Rectal smooth muscle tissue (tissue), 1 donor: ENCODE data around the gene KLRF1.

Experiments
- H3K27ac ChIP-seq: one replicate; pipeline ENCODE4 v1.7.0; 2013; ENCODE audit warnings: low read depth, low read length, inconsistent platforms
- H3K27me3 ChIP-seq: one replicate; pipeline ENCODE4 v1.7.0; 2013; ENCODE audit warnings: low read length; ENCODE audit not compliant: control insufficient read depth, insufficient read depth
- H3K36me3 ChIP-seq: one replicate; pipeline ENCODE4 v1.7.0; 2013; ENCODE audit warnings: low read length; ENCODE audit not compliant: control insufficient read depth, insufficient read depth
- H3K4me1 ChIP-seq: one replicate; pipeline ENCODE4 v1.7.0; 2013; ENCODE audit warnings: low read length; ENCODE audit not compliant: control insufficient read depth, insufficient read depth
- H3K4me3 ChIP-seq: one replicate; pipeline ENCODE4 v1.7.0; 2013; ENCODE audit warnings: low read length
- H3K9ac ChIP-seq: one replicate; pipeline ENCODE4 v1.7.0; 2013; ENCODE audit warnings: low read length

Gene KLRF1

DNA sequence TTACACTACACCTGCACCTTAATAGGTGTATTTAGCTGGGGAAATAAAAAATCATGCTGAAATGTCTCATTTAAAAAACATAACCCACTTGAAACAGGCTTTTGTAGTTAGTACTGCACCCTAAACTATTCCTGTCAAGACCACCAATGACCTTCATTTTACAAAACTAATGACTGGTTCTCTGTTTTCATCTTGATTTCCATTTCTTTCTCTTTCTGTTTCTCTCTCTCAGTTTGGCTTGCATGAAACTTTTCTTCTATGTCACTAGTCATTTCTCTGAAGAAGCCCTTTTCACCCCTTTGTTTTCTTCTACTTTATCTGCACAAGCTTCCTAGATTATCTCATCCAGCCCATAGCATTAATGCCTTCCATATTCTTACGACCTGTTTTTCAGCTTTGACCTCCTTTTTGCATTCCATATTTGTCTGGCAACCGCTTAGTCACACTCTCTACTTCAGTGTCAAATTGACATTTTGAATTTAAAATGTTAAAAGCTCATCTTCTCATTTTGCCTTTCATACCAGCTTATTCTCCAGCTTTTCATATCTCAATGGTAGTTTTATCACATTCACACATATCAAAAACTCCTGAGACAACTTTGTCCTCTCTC, 32.7 kb upstream of the KLRF1 start:
- Histone ChIP-seq H3K9ac (no peak overlapping the region), H3K27ac (no peak overlapping the region), H3K36me3 (no peaks in the 10 kb centered on the region), H3K27me3 (no peaks in the 10 kb centered on the region), H3K4me3 (no peak overlapping the region), H3K4me1 (no peaks in the 10 kb centered on the region)

- H3K4me3 ChIP-seq = no peak overlapping the region
- H3K27ac ChIP-seq = no peak overlapping the region
- no peak overlapping the region for H3K9ac ChIP-seq
- H3K27me3 ChIP-seq = no peaks in the 10 kb centered on the region
- H3K4me1 ChIP-seq = no peaks in the 10 kb centered on the region
- H3K36me3 ChIP-seq = no peaks in the 10 kb centered on the region
Observed at GRCh38 chr12:9795945-9796344, 31.3 kb upstream of the KLRF1 start.

DNA sequence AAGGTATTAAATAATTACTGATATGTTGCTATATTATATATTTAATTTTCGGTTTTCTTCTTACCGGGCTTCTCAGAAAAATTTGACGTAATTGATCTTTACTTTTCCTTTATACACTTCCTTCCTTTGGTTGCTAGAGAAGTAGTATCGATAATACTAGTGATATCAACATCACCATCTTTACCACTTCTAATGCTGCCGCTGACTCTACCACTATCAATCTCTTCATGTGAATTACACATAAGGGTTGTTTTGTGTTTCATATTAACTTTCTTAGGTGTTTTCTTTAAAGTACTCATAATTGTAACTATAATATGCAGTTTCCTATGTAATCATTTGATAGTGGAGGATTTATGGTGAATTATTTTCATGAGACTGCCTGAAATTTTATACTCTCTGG, 30.9 kb upstream of the KLRF1 start:
- Histone ChIP-seq H3K4me1 (no peaks in the 10 kb centered on the region), H3K27ac (no peak overlapping the region)

DNA sequence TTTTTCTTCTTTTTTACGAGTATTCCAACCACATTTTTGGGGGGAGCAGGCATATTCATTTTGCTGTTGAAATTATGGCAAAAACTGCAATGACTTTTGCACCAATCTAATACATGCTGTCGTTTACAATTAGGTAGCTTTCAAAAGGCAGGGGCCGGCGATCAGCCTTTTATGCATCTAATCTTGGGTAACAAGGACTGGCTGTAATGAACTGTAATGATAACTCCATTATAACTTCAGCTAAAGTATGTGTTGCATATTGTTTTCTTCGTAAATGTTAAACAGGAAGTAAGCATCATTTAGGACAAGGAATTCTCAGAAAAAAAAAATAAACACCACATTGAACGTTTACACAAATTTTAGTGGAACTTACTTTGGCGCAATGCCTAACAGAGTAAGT, 30.3 kb upstream of the KLRF1 start:
- no peak overlapping the region for H3K27ac ChIP-seq
- no peaks in the 10 kb centered on the region for H3K4me1 ChIP-seq
- no peak overlapping the region for H3K4me3 ChIP-seq
- no peak overlapping the region for H3K9ac ChIP-seq
- H3K27me3 ChIP-seq = no peaks in the 10 kb centered on the region
- no peaks in the 10 kb centered on the region for H3K36me3 ChIP-seq

More for the DNA sequence above, 30.9 kb upstream of the KLRF1 start:
- no peaks in the 10 kb centered on the region for H3K27me3 ChIP-seq
- no peak overlapping the region for H3K4me3 ChIP-seq
- no peak overlapping the region for H3K9ac ChIP-seq
- no peaks in the 10 kb centered on the region for H3K36me3 ChIP-seq

GRCh38 chr12:9797722-9798619, 29.3 kb upstream of the KLRF1 start:
- no peak overlapping the region for H3K9ac ChIP-seq
- no peaks in the 10 kb centered on the region for H3K27me3 ChIP-seq
- H3K4me1 ChIP-seq = no peaks in the 10 kb centered on the region
- H3K36me3 ChIP-seq = no peaks in the 10 kb centered on the region
- no peak overlapping the region for H3K27ac ChIP-seq
- no peak overlapping the region for H3K4me3 ChIP-seq

DNA sequence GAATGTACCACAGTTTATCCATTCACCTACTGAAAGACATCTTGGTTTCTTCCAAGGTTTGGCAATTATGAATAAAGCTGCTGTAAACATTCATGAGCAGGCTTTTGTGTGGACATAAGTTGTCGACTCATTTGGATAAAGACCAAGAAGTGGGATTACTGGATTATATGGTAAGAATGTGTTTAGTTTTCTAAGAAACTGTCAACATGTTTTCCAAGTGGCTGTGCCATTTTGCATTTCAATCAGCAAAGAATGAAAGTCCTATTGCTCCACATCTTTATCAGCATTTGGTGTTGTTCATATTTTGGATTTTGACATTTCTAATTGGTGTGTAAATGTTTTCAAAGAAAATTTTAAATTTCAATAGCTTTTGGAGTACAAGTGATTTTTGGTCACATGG, 27.3 kb upstream of the KLRF1 start:
- no peaks in the 10 kb centered on the region for H3K4me1 ChIP-seq
- H3K36me3 ChIP-seq = no peaks in the 10 kb centered on the region
- no peaks in the 10 kb centered on the region for H3K27me3 ChIP-seq
- H3K9ac ChIP-seq = no peak overlapping the region
- H3K27ac ChIP-seq = no peak overlapping the region
- H3K4me3 ChIP-seq = no peak overlapping the region

DNA sequence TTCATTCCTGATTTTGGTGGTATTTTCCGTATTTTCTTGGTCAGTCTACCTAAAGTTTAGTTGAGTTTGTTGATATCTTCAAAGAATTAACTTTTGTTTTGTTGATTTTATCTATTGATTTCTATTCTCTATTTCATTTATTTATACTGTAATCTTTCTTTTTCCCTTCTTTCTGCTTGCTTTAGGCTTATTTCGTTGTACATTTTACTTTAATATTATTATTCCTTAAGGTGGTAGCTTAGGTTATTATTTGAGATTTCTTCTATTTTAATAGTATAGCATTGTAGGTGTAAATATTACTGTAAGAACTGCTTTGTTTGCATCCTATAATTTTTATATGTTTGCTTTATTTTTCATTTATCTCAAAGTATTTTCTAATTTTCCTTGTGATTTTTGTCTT, 21.4 kb upstream of the KLRF1 start:
- Histone ChIP-seq H3K4me3 (no peak overlapping the region), H3K27me3 (no peaks in the 10 kb centered on the region), H3K4me1 (no peaks in the 10 kb centered on the region), H3K9ac (no peak overlapping the region), H3K27ac (no peak overlapping the region), H3K36me3 (no peaks in the 10 kb centered on the region)

- no peaks in the 10 kb centered on the region for H3K27me3 ChIP-seq
- H3K4me3 ChIP-seq = no peak overlapping the region
- H3K27ac ChIP-seq = no peak overlapping the region
Observed at GRCh38 chr12:9806714-9807113, 20.6 kb upstream of the KLRF1 start.

DNA sequence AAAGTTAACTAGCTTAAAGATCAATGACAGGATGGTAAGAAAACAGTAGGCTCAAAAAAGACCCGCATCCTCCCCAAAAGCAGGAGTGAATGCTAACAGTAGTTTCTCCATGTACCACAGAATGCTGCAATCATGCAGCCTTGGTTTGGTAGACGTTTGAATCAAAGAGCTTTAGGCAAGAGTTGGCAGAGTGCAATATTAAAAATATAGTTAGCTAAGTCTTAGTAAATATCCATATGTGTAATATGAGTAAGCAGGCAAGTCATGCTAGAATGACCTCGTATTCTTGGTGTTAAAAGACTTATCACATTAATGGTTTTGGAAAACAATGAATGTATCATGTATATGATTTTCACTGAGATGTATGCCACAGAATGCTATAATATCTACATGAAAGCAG, 18.8 kb upstream of the KLRF1 start:
- H3K27me3 ChIP-seq = no peaks in the 10 kb centered on the region
- H3K4me1 ChIP-seq = no peaks in the 10 kb centered on the region
- H3K27ac ChIP-seq = no peak overlapping the region
- no peak overlapping the region for H3K4me3 ChIP-seq
- no peaks in the 10 kb centered on the region for H3K36me3 ChIP-seq
- no peak overlapping the region for H3K9ac ChIP-seq

More at GRCh38 chr12:9806714-9807113, 20.6 kb upstream of the KLRF1 start:
- H3K4me1 ChIP-seq = no peaks in the 10 kb centered on the region
- no peaks in the 10 kb centered on the region for H3K36me3 ChIP-seq
- H3K9ac ChIP-seq = no peak overlapping the region

DNA sequence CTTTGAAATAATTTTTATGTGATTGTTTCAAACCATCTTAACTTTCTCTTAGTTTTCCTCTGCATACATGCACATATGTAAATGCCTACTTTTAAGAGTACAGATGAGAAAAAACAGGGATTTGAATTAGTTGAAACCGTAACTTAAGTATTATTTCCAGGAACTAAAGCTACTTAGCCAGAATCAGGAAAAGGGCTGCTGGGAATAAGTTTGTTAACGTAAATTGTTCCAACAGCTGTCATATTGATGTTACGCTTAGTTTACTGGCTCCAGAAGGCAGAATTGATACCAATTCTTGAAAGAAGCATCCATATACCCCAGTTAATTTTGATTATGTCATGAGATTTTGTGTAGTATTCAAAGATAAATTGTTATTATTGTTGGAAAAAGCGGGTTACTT, 17.9 kb upstream of the KLRF1 start:
- Histone ChIP-seq H3K4me1 (no peaks in the 10 kb centered on the region), H3K9ac (no peak overlapping the region), H3K27me3 (no peaks in the 10 kb centered on the region), H3K27ac (no peak overlapping the region), H3K36me3 (no peaks in the 10 kb centered on the region), H3K4me3 (no peak overlapping the region)

DNA sequence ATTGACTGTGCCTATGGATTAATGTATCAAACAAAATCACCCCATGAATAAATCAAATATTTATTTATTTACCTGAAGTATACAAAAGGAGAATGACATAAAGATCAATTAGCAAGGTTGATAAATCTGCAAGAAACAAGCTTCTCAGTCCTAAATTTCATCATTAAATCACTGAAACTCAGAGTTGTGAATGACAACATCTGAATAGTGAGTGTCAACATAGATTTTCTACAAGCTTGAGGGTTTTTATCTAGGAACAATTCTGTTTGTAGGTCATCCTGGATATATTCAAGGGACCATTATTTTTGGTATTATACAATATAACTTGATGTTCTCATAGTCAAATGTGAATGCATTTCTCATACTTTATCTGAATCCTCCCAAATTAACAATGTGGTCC, 17.4 kb upstream of the KLRF1 start:
- Histone ChIP-seq H3K27ac (no peak overlapping the region), H3K9ac (no peak overlapping the region), H3K27me3 (no peaks in the 10 kb centered on the region), H3K4me3 (no peak overlapping the region), H3K4me1 (no peaks in the 10 kb centered on the region), H3K36me3 (no peaks in the 10 kb centered on the region)

- Histone ChIP-seq H3K27ac (no peak overlapping the region), H3K27me3 (no peaks in the 10 kb centered on the region), H3K36me3 (no peaks in the 10 kb centered on the region), H3K9ac (no peak overlapping the region), H3K4me1 (no peaks in the 10 kb centered on the region), H3K4me3 (no peak overlapping the region)
Observed at GRCh38 chr12:9810671-9811070, 16.6 kb upstream of the KLRF1 start.

DNA sequence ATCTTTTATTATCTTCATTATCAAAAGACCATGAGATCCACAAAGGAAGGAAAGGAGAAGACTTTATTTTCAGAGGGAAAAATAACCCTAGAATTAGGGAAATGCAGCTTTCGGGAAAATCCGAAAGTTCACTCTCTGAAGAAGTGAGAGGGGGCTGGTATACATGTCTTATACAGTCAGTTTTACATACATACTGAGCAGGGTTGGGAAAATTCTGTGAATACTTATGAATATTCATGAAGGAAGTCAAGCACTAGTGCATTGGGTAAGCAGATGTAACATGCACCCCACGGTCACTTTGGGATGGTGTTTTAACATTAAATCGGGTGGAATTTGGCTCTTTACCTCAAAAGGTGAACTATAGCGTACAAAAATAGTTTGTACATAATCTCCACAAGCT, 15.7 kb upstream of the KLRF1 start:
- Histone ChIP-seq H3K9ac (no peak overlapping the region), H3K4me3 (no peak overlapping the region), H3K36me3 (no peaks in the 10 kb centered on the region), H3K27me3 (no peaks in the 10 kb centered on the region), H3K4me1 (no peaks in the 10 kb centered on the region), H3K27ac (no peak overlapping the region)
